AG20443 (cell line): ENCODE measurements around the gene DCLK2.
"Not testable (repeated sequence)": the region's sequence is repeated elsewhere in the genome, so short reads cannot be mapped to it uniquely, and the experiment has no call there.

Experiments
- DNase-seq: peaks from one replicate; pipeline ENCODE4 v3.0.0; 2012; ENCODE audit warnings: low spot score, mixed read lengths

The DCLK2 gene

DNA sequence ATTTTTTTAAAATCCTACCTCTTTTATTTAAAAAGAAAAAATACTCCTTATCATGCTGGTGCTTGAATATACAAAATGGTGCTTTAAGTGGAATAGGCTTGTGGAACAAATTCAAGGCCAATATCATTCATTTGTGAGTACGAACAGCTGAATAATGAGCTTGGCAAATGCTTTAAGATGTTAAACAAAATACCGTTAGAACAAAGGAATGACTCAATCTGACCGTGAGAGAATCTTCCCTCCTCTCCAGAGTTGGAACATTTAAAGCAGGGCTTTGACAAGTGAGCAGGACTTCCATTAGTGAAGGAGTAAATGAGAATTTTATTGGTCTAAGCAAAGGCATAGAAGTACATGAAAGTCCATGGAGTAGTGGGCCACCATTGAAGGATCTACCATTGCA is 74.5 kb downstream of the DCLK2 start:
- DNase-seq, result peak; percentile 32

DNA sequence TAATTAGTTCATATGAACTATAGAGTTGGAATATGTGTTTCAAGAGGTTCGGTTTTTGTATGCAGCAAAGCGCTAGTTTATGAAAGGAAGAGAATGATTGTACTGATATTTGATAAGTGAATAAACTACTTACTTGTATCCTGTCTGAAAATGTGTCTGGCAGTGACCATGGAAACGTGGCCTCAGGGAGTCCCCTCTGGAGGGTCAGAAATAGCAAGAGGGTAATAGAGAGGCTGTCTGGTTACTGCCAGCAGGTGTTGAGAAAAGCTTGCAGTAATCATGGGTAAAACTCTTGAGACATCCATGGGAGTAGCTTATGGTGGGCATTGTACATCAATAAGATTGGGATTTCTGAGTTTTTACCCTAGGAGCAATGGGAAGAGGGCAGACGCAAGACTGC is 77.1 kb downstream of the DCLK2 start:
- DNase-seq, result no peak

DNA sequence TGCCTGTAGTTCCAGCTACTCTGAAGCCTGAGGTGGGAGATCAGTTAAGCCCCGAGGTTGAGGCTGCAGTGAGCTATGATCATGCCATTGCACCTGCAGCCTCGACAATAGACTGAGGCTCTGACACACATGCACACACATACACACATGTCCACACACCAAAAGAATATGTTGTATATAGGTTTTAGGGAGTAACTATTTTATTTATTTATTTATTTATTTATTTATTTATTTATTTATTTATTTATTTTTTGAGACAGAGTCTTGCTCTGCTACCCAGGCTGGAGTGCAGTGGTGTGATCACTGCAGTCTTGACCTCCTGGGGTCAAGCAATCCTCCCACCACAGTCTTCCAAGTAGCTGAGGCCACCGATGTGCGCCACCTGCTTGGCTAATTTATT is 78.3 kb downstream of the DCLK2 start:
- no peak for DNase-seq

DNA sequence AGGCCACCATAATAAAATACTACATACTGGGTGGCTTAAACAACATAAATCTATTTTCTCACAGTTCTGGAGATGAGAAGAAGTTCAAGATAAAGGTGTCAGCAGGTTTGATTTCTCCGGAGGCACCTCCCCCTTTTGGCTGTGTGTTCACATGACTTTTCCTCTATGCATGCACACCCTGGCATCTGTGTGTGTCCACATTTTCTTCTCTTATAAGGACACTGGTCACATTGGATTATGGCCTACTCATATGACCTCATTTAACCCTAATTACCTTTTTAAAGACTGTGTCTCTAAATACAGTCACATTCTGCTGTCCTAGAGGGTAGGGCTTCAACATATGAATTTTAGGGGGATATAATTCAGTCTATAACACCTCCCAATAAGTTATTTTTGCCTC is 79.8 kb downstream of the DCLK2 start:
- no peak for DNase-seq

DNA sequence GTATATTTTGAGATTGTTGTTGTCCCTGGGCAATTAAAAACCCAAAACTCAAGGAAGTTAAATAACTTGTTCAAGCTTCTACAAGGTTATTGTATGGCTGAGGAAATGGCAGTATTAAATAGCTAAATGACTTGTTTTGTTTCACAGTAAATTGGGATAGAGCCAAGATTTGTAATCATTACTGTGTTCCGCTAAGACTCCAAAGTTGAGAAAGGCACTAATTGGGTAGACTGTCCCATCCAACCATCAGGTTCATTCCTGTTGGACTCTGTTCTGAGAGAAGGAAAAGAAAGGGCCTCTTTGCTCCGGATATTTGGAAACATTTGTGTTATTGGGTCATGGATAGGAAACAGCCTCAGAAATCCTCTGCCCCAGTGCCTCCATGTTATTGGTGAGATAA is 82.2 kb downstream of the DCLK2 start:
- no peak for DNase-seq

DNA sequence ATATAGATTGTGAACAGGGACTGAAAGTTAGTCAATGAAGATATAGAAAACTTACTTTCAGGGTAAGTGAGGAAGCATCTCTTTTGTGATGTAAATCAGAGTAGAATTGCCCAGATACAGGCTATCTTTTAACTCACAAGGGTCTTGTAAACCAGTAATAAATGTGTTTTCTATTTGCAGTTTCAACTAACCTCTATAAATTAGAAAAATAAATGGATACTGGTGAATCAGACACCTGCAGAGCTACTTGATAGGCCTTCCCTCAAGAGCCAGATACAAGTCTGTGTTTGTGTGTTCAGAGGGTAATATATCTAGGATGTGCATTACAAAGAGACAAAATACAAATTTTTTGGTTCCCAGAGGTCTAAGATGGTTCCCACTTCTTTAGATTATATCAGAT is 82.9 kb downstream of the DCLK2 start:
- no peak for DNase-seq

DNA sequence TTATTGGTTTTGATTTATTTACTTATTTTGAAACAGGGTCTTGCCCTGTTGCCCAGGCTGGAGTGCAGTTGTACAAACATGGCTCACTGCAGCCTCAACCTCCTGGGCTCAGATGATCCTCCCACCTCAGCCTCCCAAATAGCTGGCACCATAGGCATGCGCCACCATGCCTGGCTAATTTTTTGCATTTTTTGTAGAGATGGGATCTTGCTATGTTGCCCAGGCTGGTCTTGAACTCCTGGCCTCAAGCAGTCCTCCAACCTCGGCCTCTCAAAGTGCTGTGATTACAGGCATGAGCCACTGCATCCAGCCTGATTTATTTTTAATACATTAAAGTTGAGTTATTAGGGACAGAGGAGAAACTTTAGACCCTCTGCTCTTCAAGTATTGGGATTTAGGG is 83.8 kb downstream of the DCLK2 start:
- not testable (repeated sequence) for DNase-seq

DNA sequence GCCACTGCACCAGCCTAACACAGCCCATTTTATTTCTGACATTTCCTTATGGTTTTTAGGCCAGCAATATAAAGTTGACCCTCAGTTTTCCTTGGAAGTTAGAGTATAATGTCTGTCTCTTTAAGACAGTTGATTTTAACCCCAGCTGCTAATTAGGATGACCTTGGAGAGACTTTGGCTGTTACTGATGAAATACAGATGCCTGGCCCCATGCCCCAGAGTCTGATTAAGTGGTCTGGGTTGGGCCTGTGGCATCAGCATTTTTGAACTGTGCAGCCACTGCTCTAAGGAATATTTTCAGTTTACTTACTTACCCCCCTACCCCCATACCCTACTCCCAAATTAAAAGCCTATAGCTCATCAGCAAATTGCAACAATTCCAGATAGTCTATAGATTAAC is 85.8 kb downstream of the DCLK2 start:
- DNase-seq, result peak; percentile 39

DNA sequence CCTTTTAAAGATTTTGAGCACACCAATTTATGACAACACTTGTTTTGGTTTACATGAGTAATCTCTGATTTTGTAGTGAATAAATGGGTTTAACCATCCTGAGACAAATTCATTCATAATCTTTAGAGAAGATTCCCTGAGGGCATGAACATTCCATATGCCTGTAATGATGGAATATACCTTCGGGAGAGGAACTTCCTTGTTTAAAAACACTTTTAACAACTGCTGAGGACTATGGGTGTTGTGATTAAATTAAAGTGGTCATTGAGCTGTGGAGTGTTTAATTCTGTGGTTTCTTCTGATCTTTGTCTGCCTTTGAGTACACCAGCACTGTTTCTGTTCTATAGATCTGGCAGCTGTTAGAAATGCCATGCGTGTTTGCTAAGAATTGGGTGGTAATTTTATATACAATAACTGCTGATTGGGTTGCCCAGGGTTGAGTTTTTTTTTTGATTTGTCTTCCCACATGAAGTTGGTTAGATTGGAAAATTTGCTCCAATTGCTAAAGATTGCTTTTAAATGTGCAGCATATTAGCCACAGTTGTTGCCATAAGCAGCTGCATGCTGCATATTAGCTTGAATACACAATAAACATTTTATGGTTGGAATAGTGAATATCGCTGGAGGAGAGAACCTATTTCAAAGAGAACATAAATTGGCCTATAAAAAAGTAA is 86.8 kb downstream of the DCLK2 start:
- no peak for DNase-seq

DNA sequence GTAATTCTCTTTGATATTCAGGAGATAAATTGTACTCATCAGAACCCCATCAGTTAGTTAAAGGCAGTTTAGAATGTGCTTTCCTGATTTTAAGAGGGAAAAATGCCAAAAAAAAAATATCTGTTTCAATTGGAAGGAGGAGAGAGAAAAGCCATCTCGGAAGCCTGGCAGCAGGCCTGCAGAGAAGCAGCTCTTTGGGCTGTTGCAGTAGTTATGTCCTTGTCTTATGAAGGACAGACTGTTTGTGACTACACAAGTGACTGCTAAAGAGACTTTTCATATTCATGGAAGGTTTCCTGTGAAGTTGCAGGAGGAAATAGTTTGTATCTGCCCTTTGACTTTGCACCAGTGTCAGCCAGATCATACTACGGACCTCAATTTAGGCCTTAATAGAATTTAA is 88.8 kb downstream of the DCLK2 start:
- no peak for DNase-seq

DNA sequence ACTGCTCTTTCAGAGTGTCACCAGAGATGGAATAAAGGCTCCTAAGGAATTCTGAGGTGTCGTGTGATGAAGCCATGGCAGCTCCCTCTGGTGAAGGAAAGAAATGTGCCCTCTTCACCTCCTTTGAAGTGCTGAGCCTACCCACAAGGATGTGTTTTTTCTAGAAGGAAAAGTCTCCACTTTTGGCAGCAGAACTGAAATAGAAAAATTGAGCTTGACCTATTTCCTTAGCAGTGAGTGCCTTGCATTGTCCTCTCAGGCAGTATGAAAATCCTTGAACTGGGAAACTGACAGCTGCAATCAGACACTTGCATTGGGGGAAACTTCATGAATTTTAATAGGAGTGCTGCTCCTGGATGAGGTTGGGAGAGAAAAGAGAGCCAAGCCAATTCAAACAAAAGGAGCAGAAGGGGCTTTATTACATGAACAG is 95.2 kb downstream of the DCLK2 start:
- no peak for DNase-seq

DNA sequence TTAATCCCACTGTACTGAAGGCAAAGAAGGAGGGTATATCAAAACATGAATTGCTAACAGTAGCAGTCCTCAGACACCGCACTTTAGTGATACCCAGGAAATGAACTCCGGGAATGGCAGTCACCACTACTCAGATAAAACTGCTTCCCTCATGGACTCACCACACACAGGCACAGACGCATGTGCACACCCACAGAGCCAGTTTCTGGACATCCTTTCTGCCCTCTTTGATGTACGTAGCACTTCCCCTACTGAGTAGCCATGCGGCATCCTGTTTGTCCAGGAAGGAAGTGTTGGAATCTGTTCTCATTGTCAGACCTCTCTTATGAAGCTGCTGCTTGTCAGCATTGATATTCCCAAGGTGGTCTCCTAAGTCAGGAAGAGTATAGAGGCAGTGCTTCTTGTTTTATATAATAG is 95.7 kb downstream of the DCLK2 start:
- no peak for DNase-seq

DNA sequence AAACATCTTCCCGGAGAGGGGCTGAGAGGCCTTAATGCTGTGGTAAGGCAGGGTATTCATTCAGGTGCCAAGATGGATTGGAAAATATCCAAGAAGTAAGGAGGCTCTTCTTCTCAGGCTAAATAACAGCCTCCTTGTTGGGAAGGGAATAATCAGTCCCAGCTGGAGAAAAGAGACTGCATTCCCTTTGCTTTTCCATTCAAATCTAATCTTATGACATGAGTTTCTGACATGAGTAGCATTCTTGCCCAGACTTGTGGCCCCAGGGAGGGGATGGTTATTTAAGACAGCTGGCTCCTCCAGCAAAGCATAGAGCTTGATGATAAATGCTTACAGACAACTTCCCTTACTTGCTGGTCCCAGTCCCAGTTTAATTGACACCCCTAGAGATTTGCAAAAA is 98.3 kb downstream of the DCLK2 start:
- peak; percentile 67 for DNase-seq

DNA sequence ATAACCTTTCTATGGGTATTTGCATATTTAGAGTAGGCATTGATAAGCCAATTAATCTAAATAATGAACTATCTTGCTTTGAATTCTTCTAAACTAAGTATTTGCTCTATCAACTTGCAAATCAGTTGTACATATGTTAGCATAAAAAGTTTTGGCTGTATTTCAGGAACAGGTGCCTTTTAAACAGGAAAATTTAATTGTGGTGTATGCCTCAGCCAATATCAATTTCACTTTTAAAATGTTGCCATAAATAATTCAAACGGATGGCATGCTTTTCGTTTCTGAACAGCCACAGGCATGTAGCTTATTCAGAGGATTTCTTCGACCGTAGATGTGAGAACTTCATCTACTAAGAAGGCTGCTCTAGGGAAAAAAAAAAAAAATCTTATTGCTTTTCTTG is 99.9 kb downstream of the DCLK2 start:
- no peak for DNase-seq

DNA sequence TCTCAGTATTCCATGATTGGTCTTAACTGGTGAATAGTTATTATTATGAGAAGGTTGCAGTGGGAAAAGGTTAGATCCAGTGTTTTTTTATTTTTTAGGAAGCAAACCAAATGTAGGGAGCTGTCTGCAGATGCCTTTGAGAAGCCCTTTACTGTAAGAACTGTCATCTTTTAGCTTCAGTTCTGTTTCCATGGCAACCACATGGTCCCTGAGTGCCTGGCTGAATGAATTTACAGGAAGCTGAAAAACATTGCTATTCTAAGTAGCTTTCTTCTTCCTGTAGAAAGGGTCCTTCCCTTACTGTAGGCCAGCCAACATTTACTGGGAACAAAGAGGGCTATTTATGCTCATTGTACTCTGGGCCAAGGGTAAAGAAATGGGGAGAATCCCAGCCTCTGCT is 103.3 kb downstream of the DCLK2 start:
- no peak for DNase-seq

DNA sequence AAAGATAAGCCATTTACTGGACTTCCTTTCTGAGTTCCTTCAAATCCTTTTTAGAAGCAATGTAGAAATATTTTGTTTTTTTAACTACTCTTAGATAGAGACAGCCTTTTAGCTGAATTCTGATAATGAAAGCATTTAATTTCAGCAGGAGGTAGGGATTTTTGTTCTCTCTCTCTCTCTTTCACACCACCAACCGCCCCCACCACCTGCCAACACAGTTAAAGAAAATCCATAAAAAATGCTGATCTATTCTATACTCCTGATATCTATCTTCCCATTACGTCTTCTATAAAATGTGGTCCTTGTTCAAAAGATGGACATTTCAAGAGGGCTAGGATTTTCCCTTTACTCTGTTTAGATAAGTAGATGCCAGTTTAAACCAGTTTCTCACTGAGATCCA is 104.5 kb downstream of the DCLK2 start:
- no peak for DNase-seq

DNA sequence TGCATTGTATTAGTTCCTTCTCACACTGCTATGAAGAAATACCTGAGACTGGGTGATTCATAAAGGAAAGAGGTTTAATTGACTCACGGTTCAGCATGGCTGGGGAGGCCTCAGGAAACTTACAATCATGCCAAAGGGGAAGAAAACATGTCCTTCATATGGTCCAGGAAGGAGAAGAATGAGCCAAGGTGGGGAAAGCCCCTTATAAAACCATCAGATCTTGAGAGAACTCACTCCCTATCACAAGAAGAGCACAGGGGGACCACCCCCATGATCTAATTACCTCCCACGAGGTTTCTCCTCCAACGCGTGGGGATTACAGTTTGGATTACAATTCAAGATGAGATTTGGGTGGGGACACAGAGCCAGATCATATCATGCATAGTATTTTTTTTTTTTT is 106.8 kb downstream of the DCLK2 start:
- not testable (repeated sequence) for DNase-seq

DNA sequence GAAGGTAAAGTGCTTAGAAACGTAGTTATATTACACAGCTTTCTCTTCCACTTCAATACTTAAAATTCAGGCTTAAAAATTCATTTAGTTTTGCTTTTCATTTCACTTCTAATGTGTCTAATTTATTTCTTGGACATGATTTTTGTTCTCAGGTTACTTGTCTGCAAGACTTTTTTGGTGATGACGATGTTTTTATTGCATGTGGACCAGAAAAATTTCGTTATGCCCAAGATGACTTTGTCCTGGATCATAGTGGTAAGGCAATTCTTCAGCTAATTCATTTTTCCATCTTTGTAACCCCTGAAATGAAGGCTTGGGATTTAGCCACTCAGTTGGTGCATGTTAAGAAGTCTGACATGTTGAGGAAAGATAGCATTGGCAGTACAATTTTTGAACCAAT is 114.7 kb downstream of the DCLK2 start:
- DNase-seq, result no peak

DNA sequence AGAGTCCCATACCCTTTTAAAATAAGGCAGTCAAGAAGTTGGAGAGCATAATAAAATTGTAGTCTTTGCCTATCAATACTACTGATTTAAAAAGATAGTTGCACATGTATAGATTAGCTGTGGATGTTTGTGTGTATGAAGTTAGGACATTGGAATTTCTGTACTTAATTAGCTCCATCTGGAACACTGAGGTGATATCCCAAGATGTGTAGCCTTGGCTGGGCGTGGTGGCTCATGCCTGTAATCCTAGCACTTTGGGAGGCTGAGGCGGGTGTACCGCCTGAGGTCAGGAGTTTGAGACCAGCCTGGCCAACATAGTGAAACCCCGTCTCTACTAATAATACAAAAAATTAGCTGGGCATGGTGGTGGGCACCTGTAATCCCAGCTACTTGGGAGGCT is 119.0 kb downstream of the DCLK2 start:
- DNase-seq, result not testable (repeated sequence)

DNA sequence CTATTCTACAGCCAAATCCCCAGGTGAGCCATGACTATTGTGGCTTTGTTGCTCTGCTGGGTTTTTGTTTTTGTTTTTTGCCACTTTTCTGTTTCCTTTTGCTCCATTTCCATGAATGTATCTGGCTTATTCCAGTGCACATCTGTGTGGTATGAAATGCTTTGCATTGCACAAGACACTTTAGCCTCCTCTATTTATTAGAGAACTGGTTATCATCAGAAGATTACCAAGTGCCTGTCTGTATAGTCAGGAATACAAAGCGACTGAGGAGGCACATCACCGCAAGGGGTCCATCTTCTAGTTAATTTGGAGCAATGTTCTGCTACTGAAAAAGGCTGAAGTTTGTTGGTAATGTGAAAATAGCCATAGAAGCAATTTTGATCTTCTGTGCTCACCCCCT is 120.8 kb downstream of the DCLK2 start:
- no peak for DNase-seq

DNA sequence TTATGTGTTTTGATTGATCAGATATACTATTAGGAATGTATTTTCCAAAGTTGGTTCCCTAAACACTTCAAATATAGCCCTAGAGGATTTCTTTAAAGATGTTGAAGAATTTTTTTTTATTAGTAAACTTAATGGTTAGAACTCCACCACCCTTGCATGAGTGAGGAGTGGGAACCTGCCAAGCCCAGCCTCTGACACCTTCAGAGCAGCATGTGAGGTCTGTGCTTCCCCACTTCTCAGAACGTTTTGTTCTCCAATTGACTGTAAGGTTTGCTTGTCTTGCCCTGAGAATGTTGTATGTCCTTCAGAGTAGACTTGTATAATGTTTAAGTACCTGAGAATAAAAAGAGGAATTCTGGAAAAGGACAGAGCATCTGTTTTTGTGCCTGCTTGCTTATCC is 126.8 kb downstream of the DCLK2 start:
- no peak for DNase-seq

DNA sequence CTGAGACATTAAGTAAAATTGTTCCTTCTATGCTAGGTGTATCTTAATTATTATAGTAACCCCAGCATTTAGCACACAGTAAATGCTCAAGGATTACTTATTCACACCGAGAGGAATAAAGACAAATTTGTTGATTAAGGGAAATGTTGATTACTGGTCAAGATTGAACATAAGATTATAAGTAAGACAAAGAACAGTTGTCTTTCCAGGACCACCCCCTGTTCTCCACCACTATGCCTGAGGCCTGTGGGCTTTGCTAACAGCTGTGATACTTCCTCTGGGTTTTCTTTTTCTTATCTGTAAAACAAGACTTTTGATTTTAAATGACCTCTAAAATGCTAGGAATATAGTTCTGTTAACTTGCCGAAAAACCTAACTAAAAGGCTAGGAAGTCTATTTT is 128.0 kb downstream of the DCLK2 start:
- DNase-seq, result no peak

DNA sequence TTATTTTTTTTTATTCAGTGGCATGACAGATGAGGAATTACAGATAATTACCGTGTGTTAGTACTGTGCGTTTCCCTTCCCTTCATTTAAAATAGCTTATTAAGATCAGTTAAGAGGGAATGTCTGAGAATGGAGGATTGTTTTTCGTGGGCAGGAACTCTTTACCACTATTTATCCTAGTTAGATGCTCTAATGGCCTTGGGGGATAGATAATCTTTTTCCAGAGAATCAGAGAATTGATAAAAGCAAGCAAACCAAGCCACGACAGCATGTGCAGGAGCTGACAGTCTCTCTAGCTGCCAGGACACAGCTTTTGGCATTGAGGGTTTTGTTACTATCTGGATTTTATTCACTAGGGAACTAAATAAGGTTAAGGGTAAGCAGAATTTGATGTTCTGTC is 128.7 kb downstream of the DCLK2 start:
- DNase-seq, result no peak

DNA sequence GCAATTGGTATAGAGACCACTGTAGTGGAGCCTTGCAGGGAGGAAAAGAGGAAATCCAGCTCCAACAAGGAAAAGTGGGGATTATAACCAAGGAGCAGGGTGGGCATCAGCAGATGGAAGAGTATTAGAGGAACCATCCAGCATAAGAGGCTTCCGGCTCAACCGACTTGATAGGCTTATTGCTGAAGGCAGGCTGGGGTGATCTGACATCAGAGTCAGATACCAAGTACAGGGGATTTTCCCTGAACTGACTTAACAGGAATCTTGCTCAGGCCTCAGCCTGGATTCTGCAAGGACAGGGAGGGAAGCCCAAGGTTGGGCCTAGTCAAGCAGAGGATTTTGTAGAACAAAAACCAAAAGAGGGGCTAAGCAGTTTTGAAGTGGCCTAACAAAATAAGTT is 129.6 kb downstream of the DCLK2 start:
- DNase-seq, result no peak
